Glutamatergic neuron (in vitro differentiated cells): ENCODE data around the gene GUCY1A2. TPM values are rescaled to one million over a fixed set of nuclear protein-coding genes. Genes with fewer than 3 reads are reported as not detected.

Source experiments
- DNase-seq: peaks from one replicate; pipeline ENCODE4 v3.0.0; 2022
- H3K27ac Mint-ChIP-seq: one replicate; pipeline ENCODE4 v1.8.0; 2020; ENCODE audit warnings: mild to moderate bottlenecking, mixed read lengths, inconsistent platforms; ENCODE audit not compliant: unreplicated experiment
- H3K27me3 Mint-ChIP-seq: one replicate; pipeline ENCODE4 v1.8.0; 2020; ENCODE audit warnings: mild to moderate bottlenecking, moderate library complexity, mixed read lengths, inconsistent platforms; ENCODE audit not compliant: unreplicated experiment
- H3K36me3 Mint-ChIP-seq: one replicate; pipeline ENCODE4 v1.8.0; 2020; ENCODE audit warnings: mild to moderate bottlenecking, mixed read lengths, inconsistent platforms; ENCODE audit not compliant: unreplicated experiment
- H3K4me1 Mint-ChIP-seq: one replicate; pipeline ENCODE4 v1.8.0; 2020; ENCODE audit warnings: mild to moderate bottlenecking, low read depth, mixed read lengths, inconsistent platforms; ENCODE audit not compliant: unreplicated experiment
- H3K4me3 Mint-ChIP-seq: one replicate; pipeline ENCODE4 v1.8.0; 2020; ENCODE audit warnings: mild to moderate bottlenecking, mixed read lengths, inconsistent platforms; ENCODE audit not compliant: unreplicated experiment
- H3K9me3 Mint-ChIP-seq: one replicate; pipeline ENCODE4 v1.8.0; 2020; ENCODE audit warnings: mild to moderate bottlenecking, moderate library complexity, mixed read lengths, inconsistent platforms; ENCODE audit not compliant: unreplicated experiment
- total RNA-seq: library from RNA; stranded (reverse); fragmentation: NEBNext Ultra II Directional; extraction: Animal tissue kit (Norgen Biotek cat#: 25700); gene quantifications from one replicate; pipeline ENCODE4 v1.2.1, GENCODE V29; 2021; ENCODE audit not compliant: unreplicated experiment
- TF ChIP-seq, protein P1 (sequence below): fragments of 200-600 bp; sonication (generic); IDR thresholded peaks from one replicate; pipeline ENCODE4 v1.5.0; 2021; ENCODE audit not compliant: partially characterized antibody, unreplicated experiment

The GUCY1A2 gene
- total RNA-seq, 1 donor from 2014 or later: 20.3 TPM

DNA sequence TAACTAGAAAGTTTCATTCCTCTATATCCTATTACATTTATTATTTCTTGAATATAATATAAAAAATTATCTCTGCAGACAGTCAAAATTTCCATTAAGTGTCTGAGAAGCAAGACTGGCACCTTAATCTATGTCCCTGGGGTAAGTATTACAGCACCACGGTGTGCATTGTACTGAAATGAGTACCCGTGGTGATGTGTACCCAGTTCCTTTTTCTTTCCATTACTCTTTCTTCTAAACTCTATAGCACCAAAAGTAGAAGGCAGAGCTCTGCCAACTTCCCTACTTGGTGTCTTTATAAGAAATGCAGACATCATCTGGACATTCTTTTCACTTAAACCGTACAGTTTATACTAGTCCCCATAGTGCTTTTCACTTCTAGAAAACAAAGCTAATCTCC lies 161.7 kb downstream of the GUCY1A2 start:
- peaks cover 7% of the 10 kb centered on the region for H3K4me1 Mint-ChIP-seq
- H3K36me3 Mint-ChIP-seq: peaks cover 22% of the 10 kb centered on the region
- H3K27me3 Mint-ChIP-seq: peaks cover 2% of the 10 kb centered on the region
- no peak overlapping the region for H3K27ac Mint-ChIP-seq
- no peak for DNase-seq
- no peak overlapping the region for H3K4me3 Mint-ChIP-seq
- H3K9me3 Mint-ChIP-seq: peaks cover 10% of the 10 kb centered on the region
- TF ChIP-seq, protein P1, sequence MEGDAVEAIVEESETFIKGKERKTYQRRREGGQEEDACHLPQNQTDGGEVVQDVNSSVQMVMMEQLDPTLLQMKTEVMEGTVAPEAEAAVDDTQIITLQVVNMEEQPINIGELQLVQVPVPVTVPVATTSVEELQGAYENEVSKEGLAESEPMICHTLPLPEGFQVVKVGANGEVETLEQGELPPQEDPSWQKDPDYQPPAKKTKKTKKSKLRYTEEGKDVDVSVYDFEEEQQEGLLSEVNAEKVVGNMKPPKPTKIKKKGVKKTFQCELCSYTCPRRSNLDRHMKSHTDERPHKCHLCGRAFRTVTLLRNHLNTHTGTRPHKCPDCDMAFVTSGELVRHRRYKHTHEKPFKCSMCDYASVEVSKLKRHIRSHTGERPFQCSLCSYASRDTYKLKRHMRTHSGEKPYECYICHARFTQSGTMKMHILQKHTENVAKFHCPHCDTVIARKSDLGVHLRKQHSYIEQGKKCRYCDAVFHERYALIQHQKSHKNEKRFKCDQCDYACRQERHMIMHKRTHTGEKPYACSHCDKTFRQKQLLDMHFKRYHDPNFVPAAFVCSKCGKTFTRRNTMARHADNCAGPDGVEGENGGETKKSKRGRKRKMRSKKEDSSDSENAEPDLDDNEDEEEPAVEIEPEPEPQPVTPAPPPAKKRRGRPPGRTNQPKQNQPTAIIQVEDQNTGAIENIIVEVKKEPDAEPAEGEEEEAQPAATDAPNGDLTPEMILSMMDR: no peak

DNA sequence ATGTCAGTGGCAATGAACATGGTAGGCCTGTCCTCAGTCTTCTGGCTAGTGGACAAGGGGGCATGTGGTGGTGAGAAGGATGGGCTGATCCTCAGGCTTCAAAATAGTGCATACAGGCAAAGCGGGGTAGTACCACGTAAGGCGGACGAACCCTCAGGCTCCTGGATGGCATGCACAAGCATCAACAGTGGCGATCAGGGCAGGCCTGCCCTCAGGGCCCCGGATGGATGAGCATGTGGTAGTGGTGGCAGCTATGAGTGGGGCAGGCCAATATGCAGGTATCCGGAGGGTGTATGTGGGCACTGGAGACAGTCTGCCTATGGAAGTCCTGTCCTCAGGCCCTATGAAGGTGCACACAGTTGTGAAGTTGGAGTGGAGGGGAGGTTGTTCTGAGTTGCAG lies 163.8 kb downstream of the GUCY1A2 start:
- Mint-ChIP-seq H3K27me3 (peaks cover 2% of the 10 kb centered on the region), H3K4me3 (no peak overlapping the region), H3K4me1 (peaks cover 10% of the 10 kb centered on the region), H3K36me3 (peaks cover 22% of the 10 kb centered on the region), H3K9me3 (peaks cover 10% of the 10 kb centered on the region), H3K27ac (peak overlapping the region; percentile 9)
- TF ChIP-seq, protein P1: no peak
- DNase-seq: no peak

DNA sequence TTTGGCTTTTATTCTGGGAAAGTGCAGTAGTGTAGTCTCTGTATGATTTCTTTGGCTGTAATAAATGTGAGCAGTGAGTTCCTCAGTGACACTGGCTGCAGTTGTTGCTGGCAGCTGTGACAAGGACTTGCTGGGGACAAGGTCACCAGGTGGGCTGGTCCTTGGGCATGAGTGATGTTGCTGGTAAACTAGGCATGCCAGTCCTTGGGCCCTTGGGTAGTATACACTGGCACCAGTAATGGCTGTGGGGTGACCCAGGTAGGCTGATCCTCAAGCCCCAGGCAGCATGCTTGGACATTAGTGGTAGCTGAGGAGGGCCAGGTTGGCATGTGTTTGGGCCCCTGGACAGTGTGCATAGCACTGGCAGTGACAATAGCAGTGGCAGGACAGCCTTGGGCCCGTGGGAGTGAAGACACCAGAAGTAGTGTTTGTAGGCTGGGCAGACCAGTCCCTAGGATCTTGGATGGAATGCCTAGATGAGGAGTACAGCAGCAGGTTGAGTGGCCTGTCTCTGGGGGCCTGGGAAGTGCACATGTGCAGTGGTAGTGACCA lies 164.3 kb downstream of the GUCY1A2 start:
- Mint-ChIP-seq H3K27ac (peak overlapping the region; percentile 9), H3K27me3 (peaks cover 2% of the 10 kb centered on the region), H3K4me3 (no peak overlapping the region), H3K4me1 (peaks cover 10% of the 10 kb centered on the region), H3K36me3 (peaks cover 22% of the 10 kb centered on the region), H3K9me3 (peaks cover 10% of the 10 kb centered on the region)
- TF ChIP-seq, protein P1: no peak
- DNase-seq: no peak

DNA sequence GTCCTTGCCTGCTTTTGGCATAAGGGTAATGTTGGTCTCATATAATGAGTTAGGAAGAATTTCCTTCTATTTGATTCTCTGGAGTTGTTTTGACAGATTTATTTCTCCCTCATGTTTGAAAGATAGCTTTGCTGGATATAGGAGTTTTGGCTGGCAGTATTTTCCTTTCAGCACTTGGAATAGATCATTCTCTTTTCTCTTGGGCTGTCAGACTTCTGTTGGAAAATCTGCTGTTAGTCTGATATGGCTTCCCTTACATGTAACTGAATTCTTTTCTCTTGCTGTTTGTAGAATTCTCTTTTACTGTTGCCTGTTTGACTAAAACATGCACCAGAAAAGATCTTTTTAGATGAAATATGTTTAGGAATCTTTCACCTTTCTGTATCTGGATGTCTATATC lies 165.5 kb downstream of the GUCY1A2 start:
- H3K4me3 Mint-ChIP-seq: no peak overlapping the region
- no peak for DNase-seq
- no peak overlapping the region for H3K27ac Mint-ChIP-seq
- peaks cover 22% of the 10 kb centered on the region for H3K36me3 Mint-ChIP-seq
- H3K27me3 Mint-ChIP-seq: peaks cover 2% of the 10 kb centered on the region
- H3K9me3 Mint-ChIP-seq: peaks cover 10% of the 10 kb centered on the region
- TF ChIP-seq, protein P1: no peak
- H3K4me1 Mint-ChIP-seq: peaks cover 12% of the 10 kb centered on the region

DNA sequence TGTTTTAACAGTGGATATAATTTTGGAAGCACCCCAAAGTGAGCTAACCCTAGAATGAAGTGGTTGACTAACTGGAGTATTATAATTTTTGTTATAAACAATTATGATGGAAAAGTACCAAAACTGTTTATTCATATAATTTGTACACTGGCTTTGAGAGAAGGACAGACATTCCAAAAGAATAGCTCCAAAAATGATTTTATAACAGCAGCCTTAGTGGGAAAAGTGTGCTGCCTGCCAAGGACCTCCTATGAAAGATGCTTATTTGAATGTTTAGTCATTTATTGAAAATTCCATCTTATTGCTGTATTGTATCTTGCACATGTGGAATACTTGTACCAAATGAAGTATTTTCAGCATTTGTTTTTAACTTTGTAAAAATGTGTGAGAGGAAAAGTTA lies 169.8 kb downstream of the GUCY1A2 start:
- Mint-ChIP-seq H3K36me3 (peaks cover 12% of the 10 kb centered on the region), H3K9me3 (peaks cover 2% of the 10 kb centered on the region), H3K27ac (no peak overlapping the region), H3K27me3 (no peaks in the 10 kb centered on the region), H3K4me1 (peaks cover 6% of the 10 kb centered on the region), H3K4me3 (no peak overlapping the region)
- TF ChIP-seq, protein P1: no peak
- DNase-seq: no peak
